ENCODE measurements around the gene TIAM1. TPM values are rescaled to one million over a fixed set of nuclear protein-coding genes. Genes with fewer than 3 reads are reported as not detected.
A peak's percentile ranks its signal among the peaks of the same experiment; 100 is the strongest.

The TIAM1 gene
- total and polyA plus RNA-seq, 9 donors: 3.6 to 26.7 (median 7.1) TPM

GRCh38 chr21:31204801-31205200, 139.3 kb downstream of the TIAM1 start:
- DNase-seq: no peak
- no peaks in the 10 kb centered on the region for H3K9me3 ChIP-seq
- H3K27me3 ChIP-seq: no peaks in the 10 kb centered on the region
- 91 to 96% (median 95%) methylated on average over 3 of the region's 3 CpGs for WGBS, 3 donors
- TF ChIP-seq, protein P1, sequence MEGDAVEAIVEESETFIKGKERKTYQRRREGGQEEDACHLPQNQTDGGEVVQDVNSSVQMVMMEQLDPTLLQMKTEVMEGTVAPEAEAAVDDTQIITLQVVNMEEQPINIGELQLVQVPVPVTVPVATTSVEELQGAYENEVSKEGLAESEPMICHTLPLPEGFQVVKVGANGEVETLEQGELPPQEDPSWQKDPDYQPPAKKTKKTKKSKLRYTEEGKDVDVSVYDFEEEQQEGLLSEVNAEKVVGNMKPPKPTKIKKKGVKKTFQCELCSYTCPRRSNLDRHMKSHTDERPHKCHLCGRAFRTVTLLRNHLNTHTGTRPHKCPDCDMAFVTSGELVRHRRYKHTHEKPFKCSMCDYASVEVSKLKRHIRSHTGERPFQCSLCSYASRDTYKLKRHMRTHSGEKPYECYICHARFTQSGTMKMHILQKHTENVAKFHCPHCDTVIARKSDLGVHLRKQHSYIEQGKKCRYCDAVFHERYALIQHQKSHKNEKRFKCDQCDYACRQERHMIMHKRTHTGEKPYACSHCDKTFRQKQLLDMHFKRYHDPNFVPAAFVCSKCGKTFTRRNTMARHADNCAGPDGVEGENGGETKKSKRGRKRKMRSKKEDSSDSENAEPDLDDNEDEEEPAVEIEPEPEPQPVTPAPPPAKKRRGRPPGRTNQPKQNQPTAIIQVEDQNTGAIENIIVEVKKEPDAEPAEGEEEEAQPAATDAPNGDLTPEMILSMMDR (IDR thresholded peaks at IDR 0.05): no peak
- TF ChIP-seq POLR2A (IDR thresholded peaks at IDR 0.05) (no peak), EP300 (IDR thresholded peaks at IDR 0.05) (no peak)
- no peak overlapping the region for H3K27ac ChIP-seq
- H3K4me1 ChIP-seq (ENCODE audit: insufficient read depth): no peaks in the 10 kb centered on the region
- intact Hi-C loops (cut with DNase I): loop anchor here in 1 of 4 donors (10.0 kb wide), 1 partner anchor 380 kb away; no protein-coding TSS in a partner anchor
- no peak overlapping the region for H3K4me3 ChIP-seq
- no peaks in the 10 kb centered on the region for H3K36me3 ChIP-seq

DNA sequence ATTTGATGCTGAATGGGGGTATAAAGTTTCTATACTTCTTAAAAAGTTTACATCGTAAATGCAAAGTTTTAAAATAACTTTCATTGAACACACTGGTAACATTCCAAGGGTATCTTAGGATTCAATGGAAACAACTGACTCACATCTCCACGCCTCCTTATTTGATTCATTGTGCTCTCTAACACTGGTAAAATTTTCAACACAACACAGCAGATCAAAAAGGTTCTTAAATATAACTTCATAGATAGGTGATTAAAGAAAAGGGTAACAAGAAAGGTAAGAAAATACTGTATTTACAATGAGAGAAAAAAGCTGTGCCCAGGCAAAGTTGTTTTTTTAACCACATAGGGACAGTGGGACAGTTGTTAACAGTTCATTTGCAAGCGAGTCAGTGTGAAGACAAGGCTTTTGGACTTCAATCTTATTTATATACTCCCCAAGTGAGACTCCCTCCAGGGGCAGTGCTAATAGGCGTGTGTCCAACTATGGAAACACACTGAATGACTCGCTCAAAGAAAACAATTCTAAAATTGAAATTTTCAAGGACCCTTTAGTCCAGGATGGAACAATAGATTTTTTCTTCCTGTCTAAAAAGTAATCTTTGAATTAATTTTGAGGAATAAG, 140.5 kb downstream of the TIAM1 start:
- intact Hi-C loops (cut with DNase I): loop anchor here in 1 of 4 donors (10.0 kb wide), 1 partner anchor 381 kb away; no protein-coding TSS in a partner anchor
- DNase-seq: no peak
- H3K4me3 ChIP-seq: no peak overlapping the region
- H3K9me3 ChIP-seq: no peaks in the 10 kb centered on the region
- no peaks in the 10 kb centered on the region for H3K27me3 ChIP-seq
- H3K4me1 ChIP-seq (ENCODE audit: insufficient read depth): no peaks in the 10 kb centered on the region
- no peaks in the 10 kb centered on the region for H3K36me3 ChIP-seq
- WGBS, 3 donors: 26 to 45% (median 28%) methylated on average over 5 of the region's 5 CpGs
- TF ChIP-seq EP300 (IDR thresholded peaks at IDR 0.05) (no peak), POLR2A (IDR thresholded peaks at IDR 0.05) (no peak)
- TF ChIP-seq, protein P1 (IDR thresholded peaks at IDR 0.05): no peak
- no peak overlapping the region for H3K27ac ChIP-seq

DNA sequence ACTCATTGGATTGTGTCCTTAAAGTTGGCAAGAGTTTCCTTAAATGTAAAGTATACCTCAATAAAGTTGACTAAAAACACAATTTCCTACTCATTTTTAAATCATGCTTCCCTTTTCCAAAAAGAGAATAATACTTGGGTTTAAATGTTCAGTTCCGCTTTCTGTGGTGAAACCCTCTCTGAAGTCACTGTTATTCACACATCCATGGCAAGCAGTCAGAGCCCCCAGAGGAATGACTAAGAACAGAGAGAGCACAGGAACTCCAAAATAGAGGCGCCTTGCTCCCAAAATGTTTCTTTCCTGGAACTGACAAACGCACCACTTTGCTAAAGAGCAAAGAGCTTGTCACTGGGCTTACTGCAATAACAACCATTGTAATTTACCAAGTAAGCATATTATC, 142.5 kb downstream of the TIAM1 start:
- H3K27ac ChIP-seq: no peak overlapping the region
- no peaks in the 10 kb centered on the region for H3K27me3 ChIP-seq
- 62 to 78% (median 65%) methylated on average over 3 of the region's 3 CpGs for WGBS, 3 donors
- TF ChIP-seq POLR2A (IDR thresholded peaks at IDR 0.05) (no peak), EP300 (IDR thresholded peaks at IDR 0.05) (no peak)
- TF ChIP-seq, protein P1 (IDR thresholded peaks at IDR 0.05): no peak
- H3K4me1 ChIP-seq (ENCODE audit: insufficient read depth): no peaks in the 10 kb centered on the region
- peak in 1 of 5 donors; percentile 29 for DNase-seq
- intact Hi-C loops (cut with DNase I): loop anchor here in 1 of 4 donors (10.0 kb wide), 1 partner anchor 383 kb away; no protein-coding TSS in a partner anchor
- H3K36me3 ChIP-seq: no peaks in the 10 kb centered on the region
- H3K4me3 ChIP-seq: no peak overlapping the region
- H3K9me3 ChIP-seq: no peaks in the 10 kb centered on the region

DNA sequence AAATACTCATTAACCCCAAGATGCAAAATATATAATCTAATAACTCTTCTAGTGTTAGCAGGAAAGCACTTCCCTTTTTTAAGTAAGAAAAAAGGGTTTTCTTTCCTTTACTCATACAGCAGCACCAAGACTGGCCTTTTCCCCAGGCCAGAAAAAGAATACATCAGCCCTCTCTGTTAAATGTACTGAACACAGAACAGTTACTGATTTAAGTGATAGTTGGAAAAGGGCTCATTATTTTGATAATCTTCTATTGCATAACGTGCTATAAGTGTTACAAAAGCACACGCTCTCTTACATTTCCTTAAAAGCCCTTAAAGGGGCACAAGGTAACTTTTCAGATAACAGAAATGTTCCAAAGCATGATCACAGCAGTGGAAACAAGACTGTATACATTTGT, 142.9 kb downstream of the TIAM1 start:
- TF ChIP-seq, protein P1 (IDR thresholded peaks at IDR 0.05): no peak
- TF ChIP-seq POLR2A (IDR thresholded peaks at IDR 0.05) (no peak), EP300 (IDR thresholded peaks at IDR 0.05) (no peak)
- Histone ChIP-seq H3K9me3 (no peaks in the 10 kb centered on the region), H3K27ac (no peak overlapping the region), H3K36me3 (no peaks in the 10 kb centered on the region), H3K27me3 (no peaks in the 10 kb centered on the region), H3K4me1 (ENCODE audit: insufficient read depth) (no peaks in the 10 kb centered on the region), H3K4me3 (no peak overlapping the region)
- no peak for DNase-seq
- intact Hi-C loops (cut with DNase I): loop anchor here in 1 of 4 donors (10.0 kb wide), 1 partner anchor 384 kb away; no protein-coding TSS in a partner anchor
- WGBS, 3 donors: 48 to 58% (median 48%) methylated on average over 2 of the region's 2 CpGs
